Testis (tissue), 3 donors: ENCODE results near the gene ZNRF3. TPM values are rescaled to one million over a fixed set of nuclear protein-coding genes. Genes with fewer than 3 reads are reported as not detected.
A peak's percentile ranks its signal among the peaks of the same experiment; 100 is the strongest.

ENCODE experiments used
- DNase-seq: peaks from one replicate; pipeline ENCODE4 v3.0.0-alpha.2; 2019
- H3K27ac ChIP-seq, 2 donors: fragments of 200-600 bp; sonication (generic); one replicate each; pipeline ENCODE4 v1.5.1; 2019
- H3K27me3 ChIP-seq: fragments of 200-600 bp; sonication (generic); one replicate; pipeline ENCODE4 v1.5.1; 2019
- H3K36me3 ChIP-seq: fragments of 200-600 bp; sonication (generic); one replicate; pipeline ENCODE4 v1.5.1; 2017; ENCODE audit warnings: low read depth; ENCODE audit errors: missing control alignments
- H3K4me1 ChIP-seq: fragments of 200-600 bp; sonication (generic); one replicate; pipeline ENCODE4 v1.5.1; 2019
- H3K4me3 ChIP-seq, 2 donors: fragments of 200-600 bp; sonication (generic); one replicate each; pipeline ENCODE4 v1.5.1; 2017 to 2019
- H3K9me3 ChIP-seq: fragments of 200-600 bp; sonication (generic); one replicate; pipeline ENCODE4 v1.5.1; 2017
- POLR2A ChIP-seq: fragments of 450-650 bp; IDR thresholded peaks from one replicate; pipeline ENCODE4 v1.6.1; 2017; ENCODE audit warnings: antibody characterized with exemption, mild to moderate bottlenecking, moderate library complexity
- WGBS, 2 donors: methylation state at CpG; one replicate each; pipeline ENCODE4 v1.1.5; 2018; 5-methylcytosine and 5-hydroxymethylcytosine counted together
- intact Hi-C: fragments of 100-400 bp; cut with DNase I; formaldehyde crosslinking; loops from one replicate; pipeline ENCODE4 v1.15.1; 2023; ENCODE audit warnings: low total_unique reads
- polyA plus RNA-seq: library from polyadenylated mRNA; stranded (reverse); fragments of 350-450 nt; fragmentation: Illumina TruSeq; extraction: RNeasy Lipid Tissue Mini Kit (QIAGEN cat#74804); gene quantifications from one replicate; pipeline ENCODE4 v1.2.3, GENCODE V29; 2014; ENCODE audit warnings: low read depth, low replicate concordance; ENCODE audit not compliant: insufficient read depth
- total RNA-seq, 2 donors: library from RNA; depleted of rRNA; stranded (reverse); fragments of >200 nt; gene quantifications; one replicate each; pipeline ENCODE4 v1.2.3, GENCODE V29; 2016
- TF ChIP-seq, protein P1 (sequence below), 3 experiments: fragments of 450-650 bp in 2 of 3; fragments of 200-600 bp in 1 of 3; sonication (generic) in 1 of 3; IDR thresholded peaks; one replicate each; pipeline ENCODE4 v1.5.1; 2016 to 2019; ENCODE audit warnings: antibody characterized with exemption in 3 of 3, mild to moderate bottlenecking in 2 of 3, moderate library complexity in 1 of 3

ZNRF3 gene
- total and polyA plus RNA-seq, 3 donors from 2014 or later = 13.9 to 44.5 (median 32.2) TPM

DNA sequence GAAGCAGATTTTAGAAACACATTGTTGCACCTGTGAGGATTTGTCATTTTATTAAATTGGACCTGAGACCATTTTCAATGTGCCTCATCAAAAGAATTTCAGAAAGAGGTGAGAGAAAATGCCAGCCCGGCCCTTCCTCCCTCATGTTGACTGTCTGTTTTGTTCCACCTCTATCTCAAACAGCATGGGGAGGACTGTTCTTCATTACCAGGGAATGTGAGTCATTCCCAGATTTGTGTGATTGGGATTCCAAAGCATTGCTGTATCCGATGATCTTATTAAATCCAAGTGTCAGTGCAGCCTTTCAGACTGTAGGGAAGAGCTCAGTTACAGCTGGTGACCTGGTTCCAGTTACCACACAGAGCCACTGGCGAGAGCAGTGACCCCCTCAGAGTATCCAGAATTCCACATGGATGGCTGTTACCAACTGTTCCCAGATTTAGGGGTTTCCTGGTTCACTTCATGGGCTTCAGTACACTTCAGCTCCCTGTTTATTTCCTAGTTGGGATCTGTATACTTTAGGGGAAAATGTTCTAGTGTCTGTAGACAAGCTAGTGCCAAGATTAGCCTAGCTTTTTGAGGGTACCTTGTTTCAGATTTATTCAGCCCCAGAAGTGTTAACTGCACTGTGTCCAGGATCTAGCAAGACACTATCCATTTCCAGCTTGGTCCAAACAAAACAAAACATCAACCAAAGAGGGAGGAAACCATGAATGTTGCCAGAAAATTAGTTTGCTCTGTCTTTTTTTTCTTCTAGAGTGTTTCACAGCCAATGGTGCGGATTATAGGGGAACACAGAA lies 210.3 kb downstream of the ZNRF3 start:
- intact Hi-C loops = no loop called here
- H3K27me3 ChIP-seq = no peaks in the 10 kb centered on the region
- 28 to 33% methylated on average over 4 of the region's 4 CpGs for WGBS, 2 donors
- no peak for TF ChIP-seq POLR2A
- TF ChIP-seq, protein P1, sequence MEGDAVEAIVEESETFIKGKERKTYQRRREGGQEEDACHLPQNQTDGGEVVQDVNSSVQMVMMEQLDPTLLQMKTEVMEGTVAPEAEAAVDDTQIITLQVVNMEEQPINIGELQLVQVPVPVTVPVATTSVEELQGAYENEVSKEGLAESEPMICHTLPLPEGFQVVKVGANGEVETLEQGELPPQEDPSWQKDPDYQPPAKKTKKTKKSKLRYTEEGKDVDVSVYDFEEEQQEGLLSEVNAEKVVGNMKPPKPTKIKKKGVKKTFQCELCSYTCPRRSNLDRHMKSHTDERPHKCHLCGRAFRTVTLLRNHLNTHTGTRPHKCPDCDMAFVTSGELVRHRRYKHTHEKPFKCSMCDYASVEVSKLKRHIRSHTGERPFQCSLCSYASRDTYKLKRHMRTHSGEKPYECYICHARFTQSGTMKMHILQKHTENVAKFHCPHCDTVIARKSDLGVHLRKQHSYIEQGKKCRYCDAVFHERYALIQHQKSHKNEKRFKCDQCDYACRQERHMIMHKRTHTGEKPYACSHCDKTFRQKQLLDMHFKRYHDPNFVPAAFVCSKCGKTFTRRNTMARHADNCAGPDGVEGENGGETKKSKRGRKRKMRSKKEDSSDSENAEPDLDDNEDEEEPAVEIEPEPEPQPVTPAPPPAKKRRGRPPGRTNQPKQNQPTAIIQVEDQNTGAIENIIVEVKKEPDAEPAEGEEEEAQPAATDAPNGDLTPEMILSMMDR (IDR thresholded peaks at IDR 0.05) = no peak
- peaks cover 25% of the 10 kb centered on the region for H3K4me1 ChIP-seq
- peak overlapping the region; percentile 61 to 71 for H3K27ac ChIP-seq
- H3K9me3 ChIP-seq = no peaks in the 10 kb centered on the region
- peak; percentile 46 for DNase-seq
- no peaks in the 10 kb centered on the region for H3K36me3 ChIP-seq
- H3K4me3 ChIP-seq = no peak overlapping the region

DNA sequence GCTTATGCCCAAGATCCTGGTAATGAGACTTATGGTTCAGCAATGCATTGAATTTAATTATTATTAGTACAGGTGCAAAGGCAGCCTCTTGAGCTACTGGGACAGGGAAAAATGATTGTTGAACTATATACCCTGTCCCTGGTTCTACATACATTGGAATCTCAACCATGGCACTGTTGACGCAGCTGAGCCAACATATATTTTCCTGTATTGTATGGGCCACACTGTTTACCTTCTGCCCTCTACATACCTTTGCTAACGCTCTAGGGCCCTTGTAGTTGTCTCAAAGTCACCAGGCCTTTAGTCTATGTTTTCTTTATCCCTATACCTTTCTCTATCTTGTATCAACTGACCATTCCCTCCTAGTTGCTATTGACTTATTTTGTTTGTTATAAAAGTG lies 212.1 kb downstream of the ZNRF3 start:
- intact Hi-C loops = no loop called here
- Histone ChIP-seq H3K27me3 (no peaks in the 10 kb centered on the region), H3K9me3 (no peaks in the 10 kb centered on the region), H3K4me3 (no peak overlapping the region), H3K36me3 (no peaks in the 10 kb centered on the region), H3K27ac (peak overlapping the region; percentile 49 to 77), H3K4me1 (peaks cover 25% of the 10 kb centered on the region)
- no peak for DNase-seq
- TF ChIP-seq, protein P1 (IDR thresholded peaks at IDR 0.05) = no peak
- no peak for TF ChIP-seq POLR2A
- 75 to 96% methylated on average over 2 of the region's 2 CpGs for WGBS, 2 donors

DNA sequence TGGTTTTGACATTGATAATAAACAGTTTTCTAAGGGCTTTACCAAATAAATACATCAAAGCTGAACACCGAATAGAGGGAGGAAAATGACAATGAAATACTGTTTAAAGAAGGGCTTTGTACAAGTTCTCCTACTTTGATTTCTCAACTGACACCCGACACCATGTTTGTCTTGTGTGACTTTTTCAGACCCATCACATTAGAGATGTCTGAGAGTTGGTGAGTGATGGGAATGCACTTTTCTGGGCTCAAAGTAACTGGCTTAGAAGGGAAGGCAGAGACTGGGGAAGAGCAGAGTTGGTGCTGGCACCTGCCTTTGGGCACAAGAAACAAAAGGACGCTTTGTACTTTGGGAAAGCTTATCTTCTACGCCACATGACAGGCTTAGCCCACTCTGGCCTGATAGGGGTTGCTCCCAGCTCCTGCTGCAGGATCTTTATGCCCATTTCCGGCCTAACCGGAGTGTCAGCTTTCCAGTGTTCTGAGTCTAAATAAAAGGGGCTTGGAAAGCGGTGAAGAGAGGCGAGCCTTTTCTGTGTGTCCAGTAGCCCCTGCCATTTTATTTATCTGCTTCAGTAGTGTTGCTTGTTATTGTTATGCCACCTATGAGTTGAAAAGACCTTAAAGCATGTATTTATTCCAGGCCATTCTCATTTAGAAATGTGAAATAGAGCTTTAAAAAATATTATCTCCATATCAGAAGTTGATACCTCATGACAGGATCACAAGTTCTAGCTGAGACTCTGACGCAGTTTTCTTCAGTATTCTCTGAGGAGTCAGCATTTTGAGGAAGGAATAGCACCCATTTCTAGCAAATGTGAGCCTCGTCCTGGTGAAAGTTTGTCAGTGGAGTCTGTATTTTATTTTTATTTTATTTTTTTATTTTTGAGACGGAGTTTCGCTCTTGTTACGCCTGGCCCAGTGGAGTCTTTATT lies 213.6 kb downstream of the ZNRF3 start:
- WGBS, 2 donors = 69 to 80% methylated on average over 13 of the region's 13 CpGs
- TF ChIP-seq POLR2A = no peak
- TF ChIP-seq, protein P1 (IDR thresholded peaks at IDR 0.05) = no peak
- H3K36me3 ChIP-seq = no peaks in the 10 kb centered on the region
- H3K9me3 ChIP-seq = no peaks in the 10 kb centered on the region
- H3K4me1 ChIP-seq = peaks cover 19% of the 10 kb centered on the region
- no peaks in the 10 kb centered on the region for H3K27me3 ChIP-seq
- peak; percentile 84 for DNase-seq
- H3K27ac ChIP-seq = peak overlapping the region; percentile 49 to 77
- intact Hi-C loops = no loop called here
- no peak overlapping the region for H3K4me3 ChIP-seq

DNA sequence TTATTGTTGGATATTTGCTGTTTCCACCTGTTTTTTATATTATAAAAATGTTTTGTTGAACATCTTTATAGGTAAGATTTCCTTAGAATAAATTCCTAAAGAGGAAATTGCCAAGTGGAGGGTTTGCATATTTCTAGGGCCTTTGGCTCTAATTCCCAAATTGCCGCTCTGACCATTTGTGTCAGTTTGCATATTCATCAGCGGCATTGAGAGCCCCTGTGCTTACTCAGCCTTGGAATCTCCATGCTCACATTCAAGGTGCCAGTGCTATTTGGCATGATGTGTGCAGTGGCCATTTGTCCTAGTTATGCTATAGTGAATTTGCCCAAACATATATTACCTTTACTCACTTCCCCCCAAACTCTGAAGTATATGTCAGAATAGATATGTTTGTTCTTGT lies 214.9 kb downstream of the ZNRF3 start:
- no peak for TF ChIP-seq POLR2A
- TF ChIP-seq, protein P1 (IDR thresholded peaks at IDR 0.05) = no peak
- H3K4me3 ChIP-seq = no peak overlapping the region
- no peaks in the 10 kb centered on the region for H3K27me3 ChIP-seq
- peak overlapping the region in 1 of 2 donors; percentile 77 for H3K27ac ChIP-seq
- no peaks in the 10 kb centered on the region for H3K36me3 ChIP-seq
- intact Hi-C loops = no loop called here
- H3K4me1 ChIP-seq = peaks cover 9% of the 10 kb centered on the region
- 87 to 95% methylated on average over 2 of the region's 2 CpGs for WGBS, 2 donors
- no peak for DNase-seq
- H3K9me3 ChIP-seq = no peaks in the 10 kb centered on the region
